OCI-LY7 (cell line): ENCODE measurements around the gene SAMMSON.

Experiments used
- CTCF ChIP-seq: fragments of 200-600 bp; sonication (generic); conservative IDR thresholded peaks from 2 replicates; pipeline ENCODE4 v1.5.1; 2014; ENCODE audit warnings: mild to moderate bottlenecking, antibody characterized with exemption, low read length, moderate library complexity, mixed read lengths
- EZH2phosphoT487 ChIP-seq: fragments of 200-600 bp; sonication (generic); IDR thresholded peaks from 2 replicates; pipeline ENCODE4 v1.6.1; 2018; ENCODE audit warnings: low read depth, borderline replicate concordance, mild to moderate bottlenecking, mixed run types, antibody characterized with exemption, low read length, moderate library complexity, mixed read lengths

- TF ChIP-seq CTCF (no peak), EZH2phosphoT487 (no peak)
These were observed 53.8 kb downstream of the SAMMSON start for GRCh38 chr3:70053293-70053692.
